Epithelial cell of proximal tubule (primary cell): ENCODE measurements around the gene ACP6. TPM values are rescaled to one million over a fixed set of nuclear protein-coding genes. Genes with fewer than 3 reads are reported as not detected.
A peak's percentile ranks its signal among the peaks of the same experiment; 100 is the strongest.
"Not testable (repeated sequence)": the region's sequence is repeated elsewhere in the genome, so short reads cannot be mapped to it uniquely, and the experiment has no call there.

Experiments used
- DNase-seq: peaks from one replicate; pipeline ENCODE4 v3.0.0-alpha.2; 2011; ENCODE audit warnings: low read depth
- H3K4me3 ChIP-seq: 2 replicates; pipeline ENCODE4 v1.5.1; 2011; ENCODE audit warnings: low read depth, mild to moderate bottlenecking, low read length
- total RNA-seq: library from RNA; depleted of rRNA; stranded (reverse); fragments of >200 nt; gene quantifications from 2 replicates; pipeline ENCODE4 v1.2.3, GENCODE V29; 2015
- TF ChIP-seq, protein P1 (sequence below): conservative IDR thresholded peaks from 2 replicates; pipeline ENCODE4 v1.5.1; 2012; ENCODE audit warnings: low read depth, mild to moderate bottlenecking, low read length

Gene ACP6
- total RNA-seq, 1 donor from 2014 or later: 11.9 TPM

DNA sequence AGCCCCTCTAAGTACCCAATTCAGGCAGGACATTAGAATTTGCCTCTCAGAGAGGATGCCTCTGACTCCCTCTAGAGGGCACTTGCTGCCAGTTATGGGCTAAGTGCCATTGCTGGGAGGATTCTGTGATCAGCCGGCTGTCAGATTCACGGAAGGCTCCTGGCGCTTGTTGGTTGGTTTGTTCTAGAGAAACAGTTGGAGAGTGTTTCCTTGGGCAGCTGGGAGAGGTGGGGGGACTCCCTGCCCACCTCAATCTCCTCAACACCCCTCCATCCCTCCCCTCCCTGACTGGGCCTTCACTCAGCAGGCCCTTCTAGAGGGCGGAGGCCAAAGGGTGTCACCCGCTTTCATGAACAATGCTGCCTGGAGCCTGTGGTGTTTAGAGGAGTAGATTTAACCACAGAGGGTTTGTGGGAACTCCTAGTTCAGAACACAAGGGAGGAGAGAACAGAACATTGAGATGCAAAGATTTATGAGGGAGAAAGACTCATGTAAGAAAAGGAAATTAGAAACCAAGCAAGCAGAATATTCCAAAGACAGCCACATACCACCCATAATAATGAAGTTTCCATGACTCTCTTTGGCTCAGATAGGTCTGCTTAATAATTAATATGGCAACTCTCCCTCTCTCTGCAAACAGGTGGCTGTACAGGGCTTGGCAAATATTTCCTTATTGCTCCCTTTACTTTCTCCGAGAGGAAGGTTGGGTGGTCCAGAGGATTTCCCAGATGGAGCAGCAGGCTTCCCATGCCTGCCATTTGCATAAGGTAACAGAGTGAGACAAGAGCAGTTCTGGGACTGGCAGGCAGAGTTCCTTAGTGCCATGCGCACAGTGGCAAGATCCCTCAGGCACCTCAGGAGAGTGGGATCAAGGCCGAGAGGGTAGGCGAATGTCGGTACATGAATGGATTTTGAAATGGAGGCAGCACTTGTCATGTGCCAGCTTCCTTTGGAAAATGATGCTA, 30.0 kb upstream of the ACP6 start:
- peak; percentile 65 for DNase-seq

DNA sequence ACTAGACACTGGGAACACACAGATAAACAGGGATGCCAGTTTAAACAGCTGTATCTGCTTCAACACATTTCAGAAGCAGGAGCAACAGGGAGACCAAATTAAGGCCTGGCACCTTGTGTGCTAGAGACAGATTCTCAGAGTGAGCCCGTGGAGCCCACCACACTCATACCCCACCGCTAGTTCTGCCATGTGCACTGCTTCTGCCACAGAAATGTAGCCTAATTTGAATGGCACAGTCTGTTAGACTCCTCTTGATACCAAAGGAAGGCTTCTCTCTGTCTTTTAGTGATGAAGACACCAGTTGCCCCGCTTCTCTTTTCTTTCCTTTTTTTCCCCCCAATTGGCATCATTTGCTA, 29.3 kb upstream of the ACP6 start:
- H3K4me3 ChIP-seq: no peak overlapping the region
- DNase-seq: no peak
- TF ChIP-seq, protein P1, sequence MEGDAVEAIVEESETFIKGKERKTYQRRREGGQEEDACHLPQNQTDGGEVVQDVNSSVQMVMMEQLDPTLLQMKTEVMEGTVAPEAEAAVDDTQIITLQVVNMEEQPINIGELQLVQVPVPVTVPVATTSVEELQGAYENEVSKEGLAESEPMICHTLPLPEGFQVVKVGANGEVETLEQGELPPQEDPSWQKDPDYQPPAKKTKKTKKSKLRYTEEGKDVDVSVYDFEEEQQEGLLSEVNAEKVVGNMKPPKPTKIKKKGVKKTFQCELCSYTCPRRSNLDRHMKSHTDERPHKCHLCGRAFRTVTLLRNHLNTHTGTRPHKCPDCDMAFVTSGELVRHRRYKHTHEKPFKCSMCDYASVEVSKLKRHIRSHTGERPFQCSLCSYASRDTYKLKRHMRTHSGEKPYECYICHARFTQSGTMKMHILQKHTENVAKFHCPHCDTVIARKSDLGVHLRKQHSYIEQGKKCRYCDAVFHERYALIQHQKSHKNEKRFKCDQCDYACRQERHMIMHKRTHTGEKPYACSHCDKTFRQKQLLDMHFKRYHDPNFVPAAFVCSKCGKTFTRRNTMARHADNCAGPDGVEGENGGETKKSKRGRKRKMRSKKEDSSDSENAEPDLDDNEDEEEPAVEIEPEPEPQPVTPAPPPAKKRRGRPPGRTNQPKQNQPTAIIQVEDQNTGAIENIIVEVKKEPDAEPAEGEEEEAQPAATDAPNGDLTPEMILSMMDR: no peak

More for the DNA sequence above, 30.0 kb upstream of the ACP6 start:
- TF ChIP-seq, protein P1: peak; percentile 97
- H3K4me3 ChIP-seq: peak overlapping the region; percentile 25

DNA sequence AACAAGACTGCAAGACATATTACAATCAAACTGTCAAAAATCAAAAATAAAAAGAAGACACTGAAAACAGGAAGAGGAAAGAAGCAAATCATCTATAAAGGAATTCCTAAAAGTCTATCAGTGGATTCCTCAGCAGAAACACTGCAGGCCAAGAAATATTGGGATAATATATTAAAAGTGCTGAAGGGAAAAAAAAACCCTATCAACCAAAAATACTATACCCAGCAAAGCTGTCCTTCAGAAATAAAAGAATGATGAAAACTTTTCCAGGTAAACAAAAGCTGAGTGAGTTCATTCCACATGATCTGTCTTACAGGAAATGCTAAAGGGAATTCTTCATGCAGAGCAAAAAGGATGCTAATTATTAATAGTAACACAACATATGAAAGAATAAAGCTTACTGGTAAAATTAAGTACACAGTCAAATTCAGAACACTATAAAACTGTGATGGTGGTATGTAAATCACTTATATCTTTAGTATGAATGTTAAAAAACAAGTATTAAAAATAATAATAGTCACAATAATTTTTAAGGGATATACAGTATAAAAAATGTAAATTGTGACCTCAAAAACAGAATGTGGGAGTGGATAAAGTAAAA, 12.9 kb upstream of the ACP6 start:
- TF ChIP-seq, protein P1: no peak
- no peak for DNase-seq
- no peak overlapping the region for H3K4me3 ChIP-seq

DNA sequence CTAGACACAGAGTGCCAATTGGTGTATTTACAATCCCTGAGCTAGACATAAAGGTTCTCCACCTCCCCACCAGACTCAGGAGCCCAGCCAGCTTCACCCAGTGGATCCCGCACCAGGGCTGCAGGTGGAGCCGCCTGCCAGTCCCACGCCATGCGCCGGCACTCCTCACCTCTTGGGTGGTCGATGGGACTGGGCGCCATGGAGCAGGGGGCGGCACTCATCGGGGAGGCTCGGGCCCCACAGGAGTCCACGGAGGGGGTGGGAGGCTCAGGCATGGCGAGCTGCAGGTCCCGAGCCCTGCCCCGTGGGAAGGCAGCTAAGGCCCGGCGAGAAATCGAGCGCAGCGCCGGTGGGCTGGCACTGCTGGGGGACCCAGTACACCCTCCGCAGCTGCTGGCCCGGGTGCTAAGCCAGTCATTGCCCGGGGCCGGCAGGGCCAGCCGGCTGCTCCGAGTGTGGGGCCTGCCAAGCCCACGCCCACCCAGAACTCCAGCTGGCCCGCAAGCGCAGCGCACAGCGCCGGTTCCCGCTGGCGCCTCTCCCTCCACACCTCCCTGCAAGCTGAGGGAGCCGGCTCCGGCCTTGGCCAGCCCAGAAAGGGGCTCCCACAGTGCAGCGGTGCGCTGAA, 10.4 kb upstream of the ACP6 start:
- not testable (repeated sequence) for DNase-seq, H3K4me3 ChIP-seq

DNA sequence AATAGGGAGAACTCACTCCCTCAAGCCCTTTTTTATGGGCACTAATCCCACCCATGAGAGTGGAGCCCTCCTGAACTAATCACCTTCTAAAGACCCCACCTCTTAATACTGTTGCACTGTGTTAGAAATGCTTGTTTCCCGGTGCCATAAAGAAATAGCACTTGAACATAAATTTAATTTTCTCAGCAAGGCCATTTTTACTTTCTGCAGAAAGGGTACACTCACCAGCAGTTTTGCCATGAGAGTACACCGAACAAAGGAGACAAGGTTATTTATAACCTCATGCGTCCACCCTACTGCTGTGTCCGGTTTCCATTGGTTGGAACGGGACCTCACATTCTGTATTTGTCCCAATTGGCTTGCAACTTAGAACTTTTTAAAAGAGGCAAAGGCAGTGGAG, 7.4 kb upstream of the ACP6 start:
- not testable (repeated sequence) for DNase-seq, H3K4me3 ChIP-seq

DNA sequence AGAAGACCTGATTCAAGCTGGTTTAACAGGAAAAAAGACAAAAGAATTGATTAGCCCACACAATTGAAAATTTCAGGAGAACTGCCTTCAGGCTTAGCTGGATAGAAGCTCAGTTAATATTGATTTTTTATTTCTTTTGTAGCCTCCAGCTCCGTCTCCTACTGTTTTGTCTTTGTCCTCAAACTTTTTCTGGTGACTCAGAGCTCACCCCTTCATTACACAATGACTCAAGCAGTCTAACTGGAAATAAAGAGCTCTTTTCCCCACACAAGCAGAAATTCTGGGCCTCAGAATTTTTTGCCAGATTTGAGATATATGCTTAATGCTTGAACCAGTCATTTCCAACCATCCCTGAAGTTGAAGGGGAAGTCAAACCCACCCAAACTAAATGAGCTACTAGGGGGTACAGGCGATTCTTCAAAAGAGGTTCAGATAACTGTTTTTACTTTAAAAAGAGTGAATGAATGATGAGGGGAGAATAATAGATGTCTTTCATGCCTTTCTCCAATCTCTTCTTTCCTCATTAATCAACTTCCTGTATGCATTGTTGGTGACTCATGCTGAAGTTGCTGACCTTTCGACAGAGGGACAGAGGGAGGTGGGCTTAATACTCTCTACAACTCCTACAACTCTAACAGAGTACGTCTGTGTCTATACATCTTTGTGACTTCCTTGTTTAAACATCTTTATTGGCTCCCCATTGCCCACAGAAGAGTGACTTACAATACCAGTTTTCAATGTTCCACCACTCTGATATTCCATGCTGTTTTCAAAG, 6.2 kb upstream of the ACP6 start:
- no peak for DNase-seq
- TF ChIP-seq, protein P1: no peak
- H3K4me3 ChIP-seq: no peak overlapping the region

DNA sequence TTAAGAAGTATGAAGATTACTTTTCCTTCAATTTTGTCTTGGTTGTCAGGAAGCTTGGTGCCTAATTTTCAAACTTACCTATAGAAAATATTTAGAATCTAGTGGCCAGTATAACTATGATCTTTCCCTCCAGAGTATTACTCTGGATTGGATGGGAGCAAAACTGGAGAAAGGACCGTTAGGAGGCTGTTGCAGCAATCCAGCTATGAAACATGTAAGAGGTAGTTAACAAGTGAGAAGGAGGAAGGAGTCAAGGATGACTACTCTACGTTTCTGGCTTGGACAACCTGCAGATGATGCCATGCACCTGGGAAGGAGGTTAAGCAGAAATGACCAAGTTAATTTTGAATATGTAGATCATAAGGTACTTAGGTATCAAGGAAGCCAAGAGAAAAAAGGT, 3.5 kb upstream of the ACP6 start:
- H3K4me3 ChIP-seq: no peak overlapping the region
- TF ChIP-seq, protein P1: no peak
- DNase-seq: no peak
